DMS114 treated with DMSO at 0.1 percent for 48 hours (cell line): ENCODE results near the gene ARRB2.
"Not testable (repeated sequence)": the region's sequence is repeated elsewhere in the genome, so short reads cannot be mapped to it uniquely, and the experiment has no call there.

ENCODE experiments used
- DNase-seq: peaks from one replicate; lab custom pipeline; 2025; ENCODE audit not compliant: unreplicated experiment; lab: John Stamatoyannopoulos, UW

The ARRB2 gene

GRCh38 chr17:4709794-4710692, at the start of gene ARRB2:
TSS of gene ARRB2 (plus strand) at chr17:4710632. CDS start at chr17:4710722, 90 bp downstream.
- peak; percentile 94 for DNase-seq

DNA sequence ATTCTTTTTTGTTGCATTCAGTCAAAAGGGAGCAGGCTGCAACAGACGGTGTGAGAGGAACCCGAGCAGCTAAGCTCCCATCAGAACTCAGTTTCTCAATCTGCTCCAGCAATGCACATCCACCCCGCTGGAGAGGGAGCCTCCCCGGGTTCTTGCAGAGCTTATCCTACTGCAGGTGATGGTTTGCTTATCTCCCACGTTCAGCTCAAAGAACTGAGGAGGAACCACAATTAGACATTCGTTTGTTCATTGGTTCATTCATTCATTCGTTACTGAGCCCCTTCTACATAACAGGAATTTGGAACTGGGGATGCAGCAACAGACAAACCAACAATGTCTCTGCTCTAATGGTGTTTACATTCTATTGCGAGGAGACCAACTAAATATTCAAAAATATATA, 46.7 kb upstream of the ARRB2 start:
- DNase-seq, result no peak

- DNase-seq, result no peak
Observed at GRCh38 chr17:4664230-4664629, 46.2 kb upstream of the ARRB2 start.

GRCh38 chr17:4665027-4665426, 45.4 kb upstream of the ARRB2 start:
- DNase-seq, result no peak

DNA sequence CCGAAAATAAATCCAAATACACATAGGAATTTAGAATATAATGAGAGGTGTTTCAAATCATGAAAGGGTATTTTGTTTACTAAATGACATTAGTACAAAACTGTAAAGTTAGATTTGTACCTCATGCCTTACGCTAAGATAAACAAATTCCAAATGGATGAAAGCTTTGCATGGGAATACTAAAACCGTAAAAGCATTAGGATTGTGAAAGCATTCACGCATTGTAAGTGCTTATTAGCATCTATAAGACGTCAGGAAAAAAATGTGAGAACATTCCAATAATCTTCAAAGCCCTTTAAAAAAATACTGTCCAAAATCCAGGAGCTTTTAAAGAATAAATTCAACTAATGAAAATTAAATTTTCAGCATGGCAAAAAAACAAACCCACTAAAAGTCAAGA, 44.1 kb upstream of the ARRB2 start:
- no peak for DNase-seq

- no peak for DNase-seq
Observed at GRCh38 chr17:4667166-4667565, 43.3 kb upstream of the ARRB2 start.

GRCh38 chr17:4672055-4672630, 38.3 kb upstream of the ARRB2 start:
- no peak for DNase-seq

- no peak for DNase-seq
Observed at GRCh38 chr17:4672751-4673150, 37.7 kb upstream of the ARRB2 start.

DNA sequence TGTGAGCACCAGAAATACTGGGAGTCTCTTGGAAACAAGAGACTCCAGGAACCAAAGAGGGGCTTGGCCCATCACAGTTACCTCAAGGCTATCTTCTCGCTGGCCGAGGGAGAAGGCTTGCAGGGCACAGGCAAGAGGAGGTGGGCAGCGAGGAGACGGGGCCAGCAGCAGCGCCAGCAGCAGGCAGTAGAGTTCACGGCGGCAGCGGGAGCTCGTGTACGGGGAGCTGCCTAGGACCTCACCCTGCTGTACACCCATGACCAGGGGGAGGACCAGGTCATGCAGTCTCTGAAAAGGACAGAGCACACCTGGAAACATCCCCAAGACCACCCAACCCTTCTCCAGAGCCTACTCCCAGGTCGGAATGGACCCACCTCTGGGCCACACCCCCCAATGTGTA, 37.3 kb upstream of the ARRB2 start:
- no peak for DNase-seq

DNA sequence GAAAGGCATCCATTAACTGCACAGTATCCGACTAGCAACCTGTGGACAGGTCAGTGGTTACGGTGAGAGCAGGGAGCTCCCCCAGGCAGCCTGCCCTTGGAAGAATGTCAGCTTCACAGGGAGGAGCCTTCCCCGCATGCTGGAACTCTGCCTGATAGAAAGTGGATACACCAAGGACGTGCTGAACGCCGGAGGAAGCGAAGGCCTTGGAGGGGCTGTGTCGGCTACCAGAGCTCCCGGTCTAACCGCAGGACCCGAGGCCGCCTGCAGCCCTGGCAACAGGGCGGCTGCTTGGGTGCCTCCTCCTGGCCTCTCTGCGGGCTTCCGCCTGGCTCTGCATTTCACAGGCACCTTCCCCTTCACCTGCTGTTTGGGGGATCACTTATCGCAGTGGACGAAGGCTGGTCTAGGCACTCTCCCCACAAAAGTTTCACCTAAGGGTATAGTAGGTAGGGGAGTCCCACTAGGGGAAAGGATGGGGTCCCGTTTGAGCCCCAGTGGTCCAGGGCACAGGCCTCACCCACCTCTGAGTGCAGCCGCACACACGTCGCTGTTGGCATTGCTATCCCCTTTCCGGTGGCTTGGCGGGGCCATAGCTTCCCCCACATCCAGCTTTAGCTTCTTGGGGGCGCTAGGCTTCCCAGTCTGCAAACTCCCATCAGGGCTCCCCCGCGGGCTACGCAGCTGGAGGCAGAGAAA, 36.3 kb upstream of the ARRB2 start:
- no peak for DNase-seq

GRCh38 chr17:4674685-4674998, 35.8 kb upstream of the ARRB2 start:
- no peak for DNase-seq

GRCh38 chr17:4675791-4676190, 34.6 kb upstream of the ARRB2 start:
- no peak for DNase-seq

DNA sequence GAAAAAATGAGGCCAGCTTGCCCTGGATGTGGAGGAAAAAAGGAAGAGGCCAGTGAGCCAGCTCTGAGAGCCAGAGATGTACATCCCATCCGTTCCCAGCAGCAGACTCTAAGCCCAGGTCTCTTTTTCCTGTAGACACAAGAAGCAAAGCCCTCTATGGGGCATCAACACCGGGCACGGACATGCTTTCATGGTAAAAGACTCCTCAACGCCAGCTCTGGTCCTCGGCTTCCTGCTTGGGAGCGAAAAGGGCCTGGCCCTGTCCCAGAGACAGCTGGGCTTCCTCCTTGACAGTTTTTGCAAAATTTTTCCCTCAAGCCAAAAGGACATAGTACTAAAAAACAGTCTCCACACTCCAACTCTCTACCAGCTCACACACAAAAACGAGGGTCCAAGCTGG, 33.6 kb upstream of the ARRB2 start:
- no peak for DNase-seq

DNA sequence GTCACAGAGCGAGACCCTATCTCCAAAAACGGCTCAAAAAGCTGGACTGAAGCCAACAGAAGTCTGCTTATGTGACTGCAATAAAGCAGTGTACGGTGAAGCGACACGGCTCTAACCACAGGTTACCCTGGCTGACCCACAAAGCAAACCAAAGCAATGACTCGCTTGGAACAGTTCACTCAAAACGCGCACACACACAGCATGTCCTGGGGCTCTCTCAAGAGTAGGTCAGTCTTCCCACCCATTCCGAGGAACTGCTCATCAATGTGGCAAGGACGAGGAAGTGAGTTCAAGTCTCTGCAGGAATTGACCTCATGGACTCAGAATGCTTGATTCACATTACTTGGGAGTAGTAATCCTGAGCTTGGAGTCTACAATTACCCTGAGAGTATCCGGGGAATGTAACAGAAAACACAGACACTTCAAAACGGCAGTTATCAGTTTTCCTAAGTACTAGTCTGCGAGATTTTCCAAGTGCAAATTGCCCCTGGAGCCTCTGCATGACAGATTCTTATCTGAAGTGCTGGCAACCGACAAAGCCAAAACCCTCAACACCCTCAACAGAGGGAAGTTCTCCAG, 31.9 kb upstream of the ARRB2 start:
- no peak for DNase-seq

- no peak for DNase-seq
Observed at GRCh38 chr17:4679658-4680057, 30.8 kb upstream of the ARRB2 start.

DNA sequence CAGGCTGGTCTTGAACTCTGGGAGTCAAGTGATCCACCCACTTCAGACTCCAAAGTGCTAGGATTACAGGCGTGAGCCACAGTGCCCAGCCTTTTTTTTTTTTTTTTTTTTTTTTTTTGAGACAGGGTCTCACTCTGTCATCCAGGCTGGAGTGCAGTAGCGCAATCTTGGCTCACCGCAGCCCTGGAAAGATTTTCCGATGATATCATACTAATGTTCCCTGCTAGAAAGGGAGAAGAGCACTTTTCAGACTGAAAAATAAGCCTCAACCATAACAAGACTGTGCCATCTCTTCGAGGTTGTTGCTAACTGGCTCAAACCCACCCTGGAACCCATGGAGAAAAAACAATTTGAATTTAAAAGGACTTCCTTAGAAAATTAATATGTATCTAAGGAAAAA, 26.7 kb upstream of the ARRB2 start:
- DNase-seq, result not testable (repeated sequence)

- DNase-seq, result not testable (repeated sequence)
Observed at GRCh38 chr17:4689872-4690271, 20.6 kb upstream of the ARRB2 start.

DNA sequence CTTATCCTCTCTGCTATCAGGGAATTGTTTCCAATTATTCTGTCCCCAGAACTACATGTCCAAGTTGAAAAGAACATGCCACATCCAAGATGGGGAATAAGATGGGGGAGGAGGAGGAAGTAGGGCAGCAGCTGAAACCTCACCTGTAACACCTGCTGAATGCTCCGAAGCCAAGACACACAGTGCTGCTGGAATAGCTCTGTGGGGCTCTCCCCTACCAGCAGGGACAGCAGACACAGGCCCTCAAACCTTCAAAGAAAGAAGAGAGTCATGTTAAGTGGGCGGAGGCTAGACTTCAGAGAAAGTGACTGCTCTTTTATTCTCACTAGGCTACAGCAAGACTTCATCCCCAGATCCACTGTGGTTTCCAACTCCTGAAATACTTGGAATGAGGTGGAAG, 19.7 kb upstream of the ARRB2 start:
- DNase-seq, result no peak

DNA sequence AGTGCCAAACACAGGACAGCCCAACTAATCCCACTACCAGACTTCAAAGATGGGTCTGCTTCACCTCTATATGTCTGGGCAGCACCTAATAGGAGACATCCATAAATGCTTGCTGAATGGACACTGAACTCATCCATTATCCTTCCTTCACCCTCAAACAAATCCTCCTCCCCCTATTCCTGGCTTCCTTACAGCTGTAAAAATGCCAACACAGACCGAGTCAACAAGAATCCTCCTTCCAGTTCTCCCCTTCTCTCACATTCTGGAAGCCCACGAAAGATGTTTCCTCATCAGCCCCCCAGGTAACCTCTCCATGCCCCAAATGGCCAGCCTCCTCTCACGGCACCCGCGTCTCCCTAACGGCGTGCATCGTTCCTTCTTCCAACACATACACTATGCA, 18.7 kb upstream of the ARRB2 start:
- no peak for DNase-seq

DNA sequence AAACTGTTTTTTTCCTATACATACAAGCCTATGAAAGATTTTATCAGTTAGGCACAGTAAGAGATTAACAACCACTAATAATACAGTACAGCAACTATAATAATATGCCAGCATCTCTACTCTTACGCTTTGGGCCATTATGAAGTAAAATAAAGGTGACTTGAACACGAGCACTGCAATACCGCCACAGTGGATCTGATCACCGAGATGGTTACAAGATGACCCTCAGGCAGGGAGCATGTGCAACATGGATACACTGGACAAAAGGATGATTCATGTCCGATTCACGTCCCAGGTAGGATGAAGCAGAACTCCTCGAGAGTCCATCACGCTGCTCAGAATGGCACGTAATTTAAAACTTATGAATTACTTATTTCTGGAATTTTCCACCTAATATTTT, 17.0 kb upstream of the ARRB2 start:
- no peak for DNase-seq

GRCh38 chr17:4696437-4696805, 14.0 kb upstream of the ARRB2 start:
- DNase-seq, result no peak
